OCI-LY3 (cell line): ENCODE measurements around the gene RPL18.

Experiments
- H2AFZ ChIP-seq: fragments of 200-600, 300-600 bp; shearing (Covaris generic); 2 replicates; pipeline ENCODE4 v1.6.0; 2014; ENCODE audit warnings: antibody characterized with exemption, low read depth, low read length
- H3K27ac ChIP-seq: fragments of 200-600, 300-600 bp; sonication (generic); 2 replicates; pipeline ENCODE4 v1.5.1; 2014; ENCODE audit warnings: mild to moderate bottlenecking, low read length, moderate library complexity, mixed read lengths
- H3K27me3 ChIP-seq: fragments of 200-600, 300-600 bp; sonication (generic); 2 replicates; pipeline ENCODE4 v1.6.1; 2014; ENCODE audit warnings: low read depth, low read length, mixed read lengths
- H3K36me3 ChIP-seq: fragments of 200-600, 300-600 bp; sonication (generic); replicated peaks from 2 replicates; pipeline ENCODE3; 2014; ENCODE audit warnings: low read depth, low read length, mixed read lengths
- H3K4me1 ChIP-seq: fragments of 300-600, 200-600 bp; sonication (generic); 2 replicates; pipeline ENCODE4 v1.6.1; 2014; ENCODE audit warnings: low read length, mixed read lengths
- H3K4me2 ChIP-seq: fragments of 200-600, 300-600 bp; sonication (generic); 2 replicates; pipeline ENCODE4 v1.6.1; 2014; ENCODE audit warnings: low read length, mixed read lengths
- H3K4me3 ChIP-seq: fragments of 300-600, 200-600 bp; sonication (generic); 2 replicates; pipeline ENCODE4 v1.5.1; 2014; ENCODE audit warnings: antibody characterized with exemption, mild to moderate bottlenecking, low read length, moderate library complexity
- H3K79me2 ChIP-seq: fragments of 300-600, 200-600 bp; shearing (Covaris generic); 2 replicates; pipeline ENCODE4 v1.6.1; 2014; ENCODE audit warnings: mild to moderate bottlenecking, low read length, mixed read lengths
- H3K9ac ChIP-seq: fragments of 300-600, 200-600 bp; shearing (Covaris generic); 2 replicates; pipeline ENCODE4 v1.6.0; 2014; ENCODE audit warnings: mild to moderate bottlenecking, low read length, moderate library complexity
- H3K9me3 ChIP-seq: fragments of 200-600, 300-600 bp; shearing (Covaris generic); 2 replicates; pipeline ENCODE4 v1.6.1; 2014; ENCODE audit warnings: low read length, mixed read lengths; ENCODE audit not compliant: insufficient read depth
- H4K20me1 ChIP-seq: fragments of 200-600, 300-600 bp; sonication (generic); 2 replicates; pipeline ENCODE4 v1.6.1; 2016; ENCODE audit warnings: low read length, mixed read lengths; ENCODE audit not compliant: insufficient read depth
- CTCF ChIP-seq: fragments of 200-600, 300-600 bp; sonication (generic); IDR thresholded peaks from 2 replicates; pipeline ENCODE4 v1.5.1; 2014; ENCODE audit warnings: antibody characterized with exemption, low read length, low read depth
- EZH2phosphoT487 ChIP-seq: fragments of 200-600 bp; shearing (Covaris generic); IDR thresholded peaks from 2 replicates; pipeline ENCODE4 v1.6.1; 2018; ENCODE audit warnings: antibody characterized with exemption, mixed run types, low read depth

RPL18 gene

GRCh38 chr19:48598996-48599700 lies 19.8 kb downstream of the RPL18 start:
- no peak overlapping the region for H3K4me2 ChIP-seq
- peaks cover 7% of the 10 kb centered on the region for H3K4me1 ChIP-seq
- H2AFZ ChIP-seq: no peak overlapping the region
- no peak overlapping the region for H3K9ac ChIP-seq
- H3K27ac ChIP-seq: no peak overlapping the region
- H3K36me3 ChIP-seq: no peaks in the 10 kb centered on the region
- H4K20me1 ChIP-seq: no peaks in the 10 kb centered on the region
- H3K4me3 ChIP-seq: no peak overlapping the region
- H3K27me3 ChIP-seq: no peaks in the 10 kb centered on the region
- H3K79me2 ChIP-seq: no peaks in the 10 kb centered on the region
- H3K9me3 ChIP-seq: no peaks in the 10 kb centered on the region
- TF ChIP-seq EZH2phosphoT487: no peak
- no peak for TF ChIP-seq CTCF

- Histone ChIP-seq H3K79me2 (no peaks in the 10 kb centered on the region), H3K9ac (no peak overlapping the region), H3K4me1 (peaks cover 7% of the 10 kb centered on the region), H3K9me3 (no peaks in the 10 kb centered on the region), H3K36me3 (no peaks in the 10 kb centered on the region), H3K27ac (no peak overlapping the region), H3K27me3 (no peaks in the 10 kb centered on the region), H2AFZ (peak overlapping the region; percentile 94), H3K4me2 (peak overlapping the region; percentile 72), H4K20me1 (no peaks in the 10 kb centered on the region), H3K4me3 (peak overlapping the region; percentile 57)
- TF ChIP-seq EZH2phosphoT487 (no peak), CTCF (no peak)
These were observed 22.1 kb downstream of the RPL18 start for GRCh38 chr19:48596679-48597465.

GRCh38 chr19:48596237-48596636 lies 22.7 kb downstream of the RPL18 start:
- Histone ChIP-seq H3K4me2 (no peak overlapping the region; the same call in 1 of the 2 replicates), H2AFZ (no peak overlapping the region), H3K4me3 (no peak overlapping the region), H3K79me2 (no peaks in the 10 kb centered on the region), H3K27me3 (no peaks in the 10 kb centered on the region), H3K36me3 (no peaks in the 10 kb centered on the region), H3K9me3 (no peaks in the 10 kb centered on the region), H3K4me1 (peaks cover 7% of the 10 kb centered on the region), H3K9ac (no peak overlapping the region), H4K20me1 (no peaks in the 10 kb centered on the region), H3K27ac (no peak overlapping the region)
- TF ChIP-seq EZH2phosphoT487 (no peak), CTCF (no peak)

- Histone ChIP-seq H3K4me3 (no peak overlapping the region), H3K27ac (no peak overlapping the region), H3K36me3 (no peaks in the 10 kb centered on the region), H3K79me2 (no peaks in the 10 kb centered on the region), H4K20me1 (no peaks in the 10 kb centered on the region), H3K9me3 (no peaks in the 10 kb centered on the region), H3K27me3 (no peaks in the 10 kb centered on the region), H3K4me1 (peaks cover 7% of the 10 kb centered on the region), H3K9ac (no peak overlapping the region), H3K4me2 (no peak overlapping the region), H2AFZ (no peak overlapping the region)
- TF ChIP-seq EZH2phosphoT487: no peak
- no peak for TF ChIP-seq CTCF
These were observed 23.1 kb downstream of the RPL18 start for GRCh38 chr19:48595833-48596232.
